PFSK-1 (cell line): ENCODE results near the gene ZNF213.

Source experiments
- POLR2AphosphoS5 ChIP-seq: IDR thresholded peaks from 2 replicates; pipeline ENCODE4 v1.6.1; 2012; ENCODE audit warnings: low read depth, mild to moderate bottlenecking, control low read depth, low read length, moderate library complexity
- SIN3A ChIP-seq: IDR thresholded peaks from 2 replicates; pipeline ENCODE4 v1.6.1; 2012; ENCODE audit warnings: mild to moderate bottlenecking, low read length, moderate library complexity, borderline replicate concordance; ENCODE audit not compliant: insufficient read depth
- TAF1 ChIP-seq: IDR thresholded peaks from 2 replicates; pipeline ENCODE4 v1.6.1; 2012; ENCODE audit warnings: low read length, control low read depth, borderline replicate concordance; ENCODE audit not compliant: insufficient read depth
- TF ChIP-seq, protein P1 (sequence below), 2 experiments: IDR thresholded peaks; 2 replicates each; pipeline versions ENCODE4 v1.6.1 to v1.8.0; 2011 to 2012; ENCODE audit warnings: low read depth in 2 of 2, low read length in 2 of 2, control low read depth in 1 of 2, inconsistent platforms in 1 of 2, mild to moderate bottlenecking in 1 of 2, moderate library complexity in 1 of 2; ENCODE audit not compliant: insufficient read depth in 1 of 2

DNA sequence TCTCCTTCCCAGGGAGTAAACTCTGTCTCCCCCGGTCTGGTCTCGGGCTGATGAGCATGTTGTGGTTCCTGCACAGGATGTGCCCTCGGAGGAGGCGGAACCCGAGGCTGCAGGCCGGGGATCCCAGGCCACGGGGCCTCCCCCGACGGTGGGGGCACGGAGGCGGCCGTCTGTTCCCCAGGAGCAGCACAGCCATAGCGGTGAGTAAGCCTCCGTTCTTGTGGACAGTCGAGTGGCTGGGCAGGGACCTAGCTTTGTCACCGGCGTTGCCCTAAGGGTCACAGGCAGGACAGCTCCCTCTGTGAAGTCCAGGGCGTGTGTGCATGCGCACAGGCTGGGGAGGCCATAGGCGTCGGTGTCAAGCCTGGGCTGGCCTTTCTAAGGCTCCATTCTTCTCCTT lies 3.5 kb downstream of the ZNF213 start:
- no peak for TF ChIP-seq POLR2AphosphoS5
- TF ChIP-seq, protein P1, sequence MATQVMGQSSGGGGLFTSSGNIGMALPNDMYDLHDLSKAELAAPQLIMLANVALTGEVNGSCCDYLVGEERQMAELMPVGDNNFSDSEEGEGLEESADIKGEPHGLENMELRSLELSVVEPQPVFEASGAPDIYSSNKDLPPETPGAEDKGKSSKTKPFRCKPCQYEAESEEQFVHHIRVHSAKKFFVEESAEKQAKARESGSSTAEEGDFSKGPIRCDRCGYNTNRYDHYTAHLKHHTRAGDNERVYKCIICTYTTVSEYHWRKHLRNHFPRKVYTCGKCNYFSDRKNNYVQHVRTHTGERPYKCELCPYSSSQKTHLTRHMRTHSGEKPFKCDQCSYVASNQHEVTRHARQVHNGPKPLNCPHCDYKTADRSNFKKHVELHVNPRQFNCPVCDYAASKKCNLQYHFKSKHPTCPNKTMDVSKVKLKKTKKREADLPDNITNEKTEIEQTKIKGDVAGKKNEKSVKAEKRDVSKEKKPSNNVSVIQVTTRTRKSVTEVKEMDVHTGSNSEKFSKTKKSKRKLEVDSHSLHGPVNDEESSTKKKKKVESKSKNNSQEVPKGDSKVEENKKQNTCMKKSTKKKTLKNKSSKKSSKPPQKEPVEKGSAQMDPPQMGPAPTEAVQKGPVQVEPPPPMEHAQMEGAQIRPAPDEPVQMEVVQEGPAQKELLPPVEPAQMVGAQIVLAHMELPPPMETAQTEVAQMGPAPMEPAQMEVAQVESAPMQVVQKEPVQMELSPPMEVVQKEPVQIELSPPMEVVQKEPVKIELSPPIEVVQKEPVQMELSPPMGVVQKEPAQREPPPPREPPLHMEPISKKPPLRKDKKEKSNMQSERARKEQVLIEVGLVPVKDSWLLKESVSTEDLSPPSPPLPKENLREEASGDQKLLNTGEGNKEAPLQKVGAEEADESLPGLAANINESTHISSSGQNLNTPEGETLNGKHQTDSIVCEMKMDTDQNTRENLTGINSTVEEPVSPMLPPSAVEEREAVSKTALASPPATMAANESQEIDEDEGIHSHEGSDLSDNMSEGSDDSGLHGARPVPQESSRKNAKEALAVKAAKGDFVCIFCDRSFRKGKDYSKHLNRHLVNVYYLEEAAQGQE (IDR thresholded peaks at IDR 0.05; ENCODE audit: insufficient read depth in 1 of 2, low read depth in 2 of 2, low read length in 2 of 2): no peak
- TF ChIP-seq TAF1: no peak
- no peak for TF ChIP-seq SIN3A
